ENCODE measurements around the gene MINDY2.

GRCh38 chr15:58734859-58735258 lies 36.2 kb upstream of the MINDY2 start:
- TF ChIP-seq YY1 (IDR thresholded peaks at IDR 0.05; ENCODE audit: insufficient read depth, insufficient read length), result no peak
- no peak for TF ChIP-seq ZNF274 (IDR thresholded peaks at IDR 0.05; ENCODE audit: low read depth, low read length)

Measured in NT2/D1 (cell line).